Activated CD4-positive, alpha-beta T cell treated with anti-CD3 and anti-CD28 coated beads, Interleukin-2, Interleukin-4, amounts not matched to agents 100 ng/mL and 50 ng/mL, durations not matched to agents 16 hours and 8 hours (primary cell): ENCODE measurements around the gene LY9.

Experiments
- DNase-seq: peaks from one replicate; pipeline ENCODE4 v3.0.0-alpha.2; 2020; ENCODE audit warnings: low spot score

Gene LY9

GRCh38 chr1:160801836-160802580, 6.0 kb downstream of the LY9 start:
- no peak for DNase-seq

DNA sequence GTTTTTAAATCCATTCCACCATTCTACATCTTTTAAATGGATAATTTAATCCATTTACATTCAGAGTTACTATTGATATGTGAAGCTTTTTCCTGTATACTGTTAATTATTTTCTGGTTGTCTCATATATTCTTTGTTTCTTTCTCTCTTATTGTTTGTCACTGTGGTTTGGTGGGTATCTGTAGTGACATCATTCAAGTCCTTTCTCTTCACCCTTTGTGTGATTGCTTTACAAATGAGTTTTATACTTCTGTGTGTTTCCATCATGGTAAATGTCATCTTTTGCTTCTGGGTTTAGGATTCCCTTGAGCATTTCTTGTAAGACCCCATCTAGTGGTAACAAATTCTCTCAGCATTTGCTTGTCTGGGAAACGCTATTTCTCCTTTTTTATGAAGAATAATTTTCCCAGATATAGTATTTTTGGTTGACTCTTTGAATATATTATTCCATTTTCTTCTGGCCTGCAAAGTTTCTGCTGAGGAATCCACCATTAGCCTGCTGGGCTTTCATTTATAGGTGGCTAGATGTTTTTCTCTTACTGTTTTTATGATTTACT, 10.2 kb downstream of the LY9 start:
- no peak for DNase-seq

- no peak for DNase-seq
These were observed 10.8 kb downstream of the LY9 start for GRCh38 chr1:160806784-160807183.

DNA sequence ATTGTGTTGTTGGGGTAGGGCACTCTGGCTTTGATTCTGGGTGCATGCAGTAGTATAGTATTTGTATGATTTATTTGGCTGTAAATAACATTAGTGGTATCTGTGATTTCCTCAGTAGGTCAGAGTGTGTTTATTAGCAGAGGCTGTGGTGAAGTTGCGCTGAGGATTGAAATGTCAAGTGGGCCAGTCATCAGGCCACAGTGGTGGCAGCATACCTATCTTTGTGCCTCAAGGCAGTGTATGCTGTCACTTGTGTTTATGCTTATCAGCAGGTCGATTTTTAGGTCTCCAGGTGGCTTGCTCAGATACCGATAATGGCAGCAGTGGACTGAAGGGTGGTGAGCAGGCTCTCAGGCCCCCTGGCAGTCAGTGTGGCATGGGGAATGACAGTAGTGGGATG, 11.3 kb downstream of the LY9 start:
- DNase-seq = no peak

DNA sequence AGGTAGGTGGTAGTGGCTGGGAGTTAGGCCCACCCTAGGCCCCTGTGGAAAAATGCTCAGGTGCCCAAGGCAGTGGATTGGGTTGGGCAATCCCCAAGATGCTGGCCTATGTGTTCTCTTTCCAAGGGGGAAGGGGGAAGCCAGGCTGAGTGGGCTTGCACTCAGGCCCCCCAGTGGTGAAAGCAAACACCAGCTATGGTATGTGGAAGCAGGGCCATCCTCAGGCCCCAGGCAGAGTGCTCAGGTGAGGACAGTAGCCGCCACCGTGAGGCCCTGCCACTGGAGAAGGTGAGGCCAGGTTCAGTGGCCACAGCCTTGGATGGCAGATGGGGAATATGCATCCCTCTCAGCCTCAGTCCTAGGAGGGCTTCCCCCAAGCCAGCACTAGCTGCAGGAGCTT, 11.8 kb downstream of the LY9 start:
- no peak for DNase-seq

DNA sequence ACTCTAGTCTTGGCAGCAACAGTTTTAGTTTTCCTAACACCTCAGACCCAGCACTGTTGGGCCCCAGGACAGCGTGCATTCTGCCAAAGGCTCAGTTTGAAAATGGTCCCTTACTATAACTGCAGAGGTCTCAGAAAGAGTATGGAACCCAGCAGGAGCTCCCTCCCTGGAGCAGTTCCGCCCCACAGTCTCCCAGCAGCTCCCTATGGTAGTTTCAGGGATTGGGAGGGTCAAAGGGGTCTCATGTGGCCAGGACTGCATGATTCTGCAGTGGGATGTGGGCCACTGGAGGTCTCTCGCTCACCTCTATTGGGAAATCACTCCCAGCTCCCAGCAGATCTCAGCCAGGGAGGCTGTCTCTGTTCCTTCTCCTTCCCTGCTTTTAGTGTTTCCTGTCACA, 12.3 kb downstream of the LY9 start:
- DNase-seq = no peak

- no peak for DNase-seq
These were observed 14.5 kb downstream of the LY9 start for GRCh38 chr1:160810486-160810885.

- DNase-seq = peak; percentile 29
These were observed 15.2 kb downstream of the LY9 start for GRCh38 chr1:160811147-160811546.

DNA sequence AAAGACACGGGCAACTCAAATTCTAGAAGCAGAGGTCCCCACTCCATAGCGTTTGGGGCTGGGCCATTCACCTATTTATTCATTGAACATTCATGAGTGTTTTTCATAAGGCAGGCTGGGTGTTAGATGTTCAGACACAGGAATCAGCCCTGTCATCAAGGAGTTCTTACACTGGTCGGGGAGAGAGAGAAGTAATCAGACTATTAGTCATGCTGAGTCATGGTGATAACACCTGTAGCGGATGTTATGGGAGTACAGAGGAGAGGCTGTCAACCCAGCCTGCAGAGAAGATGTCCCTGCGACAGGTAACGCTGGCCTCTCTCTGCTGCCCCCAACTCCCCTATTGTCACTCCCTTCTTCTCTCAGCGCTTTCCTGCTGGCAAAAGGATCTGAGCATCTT, 17.2 kb downstream of the LY9 start:
- peak; percentile 63 for DNase-seq

DNA sequence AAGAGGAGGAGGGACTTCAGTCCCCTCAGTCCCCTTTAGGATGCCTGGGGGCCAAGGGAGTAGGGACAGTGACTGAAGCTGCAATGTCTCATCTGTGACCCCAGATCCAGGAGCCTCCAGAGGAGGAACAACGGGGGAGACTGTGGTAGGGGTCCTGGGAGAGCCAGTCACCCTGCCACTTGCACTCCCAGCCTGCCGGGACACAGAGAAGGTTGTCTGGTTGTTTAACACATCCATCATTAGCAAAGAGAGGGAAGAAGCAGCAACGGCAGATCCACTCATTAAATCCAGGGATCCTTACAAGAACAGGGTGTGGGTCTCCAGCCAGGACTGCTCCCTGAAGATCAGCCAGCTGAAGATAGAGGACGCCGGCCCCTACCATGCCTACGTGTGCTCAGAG, 18.3 kb downstream of the LY9 start:
- DNase-seq = no peak

- DNase-seq = no peak
These were observed 18.9 kb downstream of the LY9 start for GRCh38 chr1:160814856-160815255.

DNA sequence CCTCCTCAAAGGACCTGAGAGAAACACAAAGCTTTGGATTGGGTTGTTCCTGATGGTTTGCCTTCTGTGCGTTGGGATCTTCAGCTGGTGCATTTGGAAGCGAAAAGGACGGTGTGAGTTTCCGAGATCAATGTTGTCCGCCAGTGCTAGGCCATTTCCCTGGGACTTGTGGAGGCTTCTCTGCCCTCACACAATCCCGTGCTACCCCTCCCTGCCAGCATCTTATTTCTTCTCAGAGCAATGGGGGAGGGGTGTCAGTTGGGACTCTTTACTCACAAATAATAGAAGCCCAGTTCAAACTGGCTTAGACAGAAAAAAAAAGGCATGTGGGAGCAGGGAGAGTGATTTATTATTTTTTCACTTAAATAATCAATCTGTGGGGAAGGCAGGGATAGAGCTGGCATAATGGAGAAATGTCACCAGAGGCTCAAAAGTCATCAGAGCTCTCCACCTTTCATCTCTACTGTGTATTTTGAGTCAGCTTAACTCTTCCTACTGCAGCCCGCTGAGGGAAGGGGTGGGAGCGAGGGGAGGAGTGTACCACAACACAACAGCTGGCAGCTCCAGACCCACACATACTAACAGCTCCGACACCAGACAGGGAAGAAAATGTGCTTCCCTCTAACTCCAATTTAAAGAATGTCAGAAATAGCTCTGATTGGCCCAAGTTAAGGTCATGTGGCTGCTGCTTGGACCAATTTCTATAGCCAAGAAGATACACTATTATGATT, 22.4 kb downstream of the LY9 start:
- no peak for DNase-seq

GRCh38 chr1:160819186-160819585, 23.2 kb downstream of the LY9 start:
- no peak for DNase-seq

DNA sequence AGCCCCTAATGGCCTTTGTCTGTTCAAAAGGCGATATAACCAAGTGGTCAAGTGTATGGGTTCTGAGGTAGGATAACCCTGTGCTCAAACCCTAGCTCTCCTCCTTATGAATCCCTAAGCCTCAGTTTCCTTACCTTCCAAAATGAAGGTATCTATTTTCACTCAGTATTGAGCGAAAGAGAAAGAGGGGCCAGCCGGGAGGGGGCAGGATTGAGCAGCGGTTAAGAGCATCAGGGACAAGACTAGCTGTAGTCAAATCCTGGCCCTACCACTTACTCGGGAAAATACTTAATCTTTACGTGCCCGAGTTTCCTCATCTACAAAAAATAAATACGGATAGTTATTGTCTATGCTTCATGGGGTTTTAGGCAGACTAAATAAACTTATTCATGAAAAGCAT, 25.7 kb downstream of the LY9 start:
- DNase-seq = no peak

GRCh38 chr1:160823296-160823695, 27.3 kb downstream of the LY9 start:
- DNase-seq = no peak

DNA sequence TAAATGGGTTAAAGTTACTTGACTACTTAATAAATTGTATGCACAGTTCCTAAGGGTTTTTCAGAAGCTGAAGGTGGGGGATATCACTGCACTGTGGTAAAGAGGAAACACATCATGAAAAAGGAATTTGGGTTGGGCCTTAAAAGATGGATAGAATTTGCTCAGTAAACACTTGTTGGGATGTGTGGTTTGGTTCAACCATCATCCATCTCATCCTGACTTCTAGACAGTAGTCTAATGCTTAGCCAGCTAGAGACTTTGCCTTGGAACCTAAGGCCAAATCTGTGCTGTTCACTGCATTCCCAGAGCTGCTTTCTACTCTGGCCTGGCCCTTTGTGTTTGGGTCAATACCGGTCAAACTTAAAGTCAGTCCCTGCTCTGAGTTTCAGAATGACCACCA, 30.6 kb downstream of the LY9 start:
- no peak for DNase-seq

- DNase-seq = no peak
These were observed 31.4 kb downstream of the LY9 start for GRCh38 chr1:160827418-160827817.

DNA sequence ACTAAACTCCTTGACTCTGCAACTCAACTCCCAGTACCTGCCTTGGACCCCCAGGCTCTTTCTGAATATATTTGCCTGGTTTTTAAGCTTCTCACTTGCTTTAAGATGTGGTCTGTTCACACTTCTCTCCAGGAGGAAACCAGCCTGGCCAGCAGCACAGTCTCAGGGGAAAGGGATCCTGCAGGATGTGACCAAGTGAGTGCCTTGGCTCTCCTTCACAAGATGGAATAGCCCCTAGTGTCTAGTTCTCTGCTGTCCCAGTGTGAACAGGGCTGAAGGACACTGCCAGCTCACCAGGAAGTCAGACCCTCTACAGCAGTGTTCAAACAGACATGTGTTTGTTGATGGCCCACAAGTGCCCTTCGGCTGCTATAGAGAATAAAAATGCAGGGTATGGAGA, 33.8 kb downstream of the LY9 start:
- no peak for DNase-seq

DNA sequence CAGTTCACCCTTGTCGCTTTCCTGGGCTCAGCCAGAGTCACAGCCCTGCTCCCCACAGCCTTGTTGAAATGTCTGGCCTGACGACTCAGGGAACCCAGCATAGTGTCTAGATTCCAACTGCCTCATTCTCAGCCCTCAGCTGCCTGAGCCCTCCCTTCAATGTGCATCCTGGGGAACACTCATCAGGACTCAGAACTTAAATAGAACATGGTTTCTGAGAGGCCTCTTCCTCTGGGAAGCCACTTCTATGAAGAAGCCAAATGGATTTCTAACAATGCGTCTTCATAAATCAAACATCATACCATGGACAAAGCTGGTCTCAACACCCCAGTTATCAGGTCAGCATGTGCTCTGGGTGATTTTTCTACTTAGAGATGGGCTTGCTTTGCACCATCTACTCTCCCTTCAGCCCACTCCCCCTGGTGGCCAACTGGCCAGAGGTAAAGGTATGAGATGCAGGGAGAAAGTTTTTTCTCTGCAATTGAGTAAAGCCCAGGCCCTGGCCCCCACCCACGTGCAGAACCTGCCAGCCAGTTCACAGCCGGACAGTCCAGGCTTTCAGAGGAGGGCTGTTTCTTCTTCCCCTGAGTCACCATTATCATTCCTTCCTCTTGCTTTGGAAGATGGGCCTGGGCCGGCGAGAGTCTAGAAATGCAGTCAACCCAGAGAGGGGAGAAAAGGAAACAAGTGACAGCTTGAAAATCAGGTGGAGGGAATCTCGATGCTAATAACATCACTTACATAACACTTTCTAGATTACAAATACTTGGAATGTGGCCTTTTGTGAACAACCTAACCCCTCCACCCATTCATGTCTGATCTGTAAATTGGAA, 34.6 kb downstream of the LY9 start:
- peak; percentile 74 for DNase-seq

DNA sequence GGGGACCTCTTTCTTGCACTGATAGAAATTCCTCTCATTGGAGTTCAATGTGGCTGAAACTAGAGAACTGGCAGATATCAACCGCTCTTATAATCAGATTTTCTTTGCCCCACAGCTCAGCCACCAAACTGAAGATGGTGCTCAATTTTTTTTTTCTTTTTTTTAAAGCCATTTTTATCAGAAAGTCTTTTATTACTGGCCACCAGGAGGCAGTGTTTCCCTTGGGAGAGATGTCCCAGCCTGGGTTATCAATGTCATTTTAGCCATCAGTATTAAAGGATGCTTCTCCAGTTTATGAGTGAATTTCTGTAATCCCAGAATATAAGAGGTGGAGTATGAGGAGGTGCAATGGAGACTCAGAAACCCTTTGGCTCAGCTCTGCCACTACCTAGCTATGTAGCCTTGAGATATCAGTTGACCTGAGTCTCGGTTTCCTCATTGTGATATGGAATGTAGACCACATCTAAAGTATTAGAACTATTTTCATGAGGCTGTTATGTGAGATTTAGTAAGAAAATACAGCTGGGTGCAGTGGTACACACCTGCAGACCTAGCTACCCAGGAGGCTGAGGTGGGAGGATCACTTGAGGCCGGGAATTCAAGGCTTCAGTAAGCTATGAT, 39.1 kb downstream of the LY9 start:
- DNase-seq = peak; percentile 68

DNA sequence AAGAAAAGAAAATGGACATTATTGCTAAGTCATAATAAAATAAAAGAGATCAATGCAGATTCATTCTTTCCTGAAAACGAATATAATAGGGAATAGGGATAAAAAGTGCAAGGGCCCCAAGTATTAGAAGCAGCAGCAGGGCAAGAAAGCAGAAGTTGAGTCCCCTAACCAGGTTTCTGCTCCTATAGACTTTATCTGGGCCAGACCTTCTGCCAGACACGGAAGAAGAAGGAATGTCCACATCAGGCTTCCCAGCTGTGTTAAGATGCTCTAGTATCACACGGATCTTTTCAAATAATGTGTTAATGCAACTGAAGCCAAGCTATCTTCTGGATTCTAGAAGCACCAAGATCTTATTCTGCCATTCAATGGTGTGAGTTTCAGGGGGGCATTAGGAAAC, 39.8 kb downstream of the LY9 start:
- no peak for DNase-seq

GRCh38 chr1:160836561-160836960, 40.6 kb downstream of the LY9 start:
- no peak for DNase-seq
